Stimulated activated CD4-positive, alpha-beta T cell treated with anti-CD3 and anti-CD28 coated beads, Interleukin-12 subunit alpha, Interleukin-12 subunit beta, amount 100 ng/mL, for 24 hours (primary cell): ENCODE results near the gene ZDHHC17.

ENCODE experiments used
- DNase-seq, 2 experiments: peaks; one replicate each; pipeline ENCODE4 v3.0.0-alpha.2; 2020; ENCODE audit warnings: low read depth in 2 of 2

The ZDHHC17 gene

GRCh38 chr12:76813972-76814371 is 50.1 kb downstream of the ZDHHC17 start:
- DNase-seq = no peak

- no peak for DNase-seq
Measured at GRCh38 chr12:76820888-76821482, 57.1 kb downstream of the ZDHHC17 start.

GRCh38 chr12:76830436-76830835 is 66.5 kb downstream of the ZDHHC17 start:
- no peak for DNase-seq

GRCh38 chr12:76836633-76837032 is 72.7 kb downstream of the ZDHHC17 start:
- no peak for DNase-seq

- no peak for DNase-seq
Measured at GRCh38 chr12:76847260-76847659, 83.3 kb downstream of the ZDHHC17 start.

GRCh38 chr12:76848132-76848531 is 84.2 kb downstream of the ZDHHC17 start:
- DNase-seq = no peak

- no peak for DNase-seq
Measured at GRCh38 chr12:76852106-76852505, 88.2 kb downstream of the ZDHHC17 start.

- DNase-seq = no peak
Measured at GRCh38 chr12:76855271-76855670, 91.4 kb downstream of the ZDHHC17 start.

- DNase-seq = no peak
Measured at GRCh38 chr12:76856018-76856644, 92.2 kb downstream of the ZDHHC17 start.

GRCh38 chr12:76859611-76860010 is 95.7 kb downstream of the ZDHHC17 start:
- no peak for DNase-seq

- no peak for DNase-seq
Measured at GRCh38 chr12:76860256-76860655, 96.3 kb downstream of the ZDHHC17 start.

- no peak for DNase-seq
Measured at GRCh38 chr12:76863005-76863670, 99.2 kb downstream of the ZDHHC17 start.

GRCh38 chr12:76863837-76864236 is 99.9 kb downstream of the ZDHHC17 start:
- no peak for DNase-seq

- no peak for DNase-seq
Measured at GRCh38 chr12:76864791-76865400, 101.0 kb downstream of the ZDHHC17 start.

GRCh38 chr12:76866151-76866567 is 102.2 kb downstream of the ZDHHC17 start:
- DNase-seq = no peak

- DNase-seq = no peak
Measured at GRCh38 chr12:76866726-76867125, 102.8 kb downstream of the ZDHHC17 start.

GRCh38 chr12:76871082-76871481 is 107.2 kb downstream of the ZDHHC17 start:
- no peak for DNase-seq

GRCh38 chr12:76871742-76872141 is 107.8 kb downstream of the ZDHHC17 start:
- no peak for DNase-seq

- DNase-seq = no peak
Measured at GRCh38 chr12:76872415-76872814, 108.5 kb downstream of the ZDHHC17 start.

GRCh38 chr12:76874027-76874426 is 110.1 kb downstream of the ZDHHC17 start:
- DNase-seq = no peak

- DNase-seq = no peak
Measured at GRCh38 chr12:76874491-76875190, 110.7 kb downstream of the ZDHHC17 start.

GRCh38 chr12:76876696-76877229 is 112.8 kb downstream of the ZDHHC17 start:
- DNase-seq = no peak
